GM19438 (cell line): Measurements from ENCODE around the gene CMTM2.
"Not testable (repeated sequence)": the region's sequence is repeated elsewhere in the genome, so short reads cannot be mapped to it uniquely, and the experiment has no call there.

Experiments used
- ATAC-seq: cut with Tn5 transposase; IDR thresholded peaks from one replicate; pipeline ENCODE4 v1.9.1; 2021; ENCODE audit warnings: low read depth; ENCODE audit not compliant: unreplicated experiment

CMTM2 gene

GRCh38 chr16:66627611-66628378 lies 48.5 kb downstream of the CMTM2 start:
- ATAC-seq, result not testable (repeated sequence)

- ATAC-seq, result no peak
Measured at GRCh38 chr16:66629856-66630255, 50.6 kb downstream of the CMTM2 start.

- ATAC-seq, result not testable (repeated sequence)
Measured at GRCh38 chr16:66630561-66631260, 51.4 kb downstream of the CMTM2 start.

GRCh38 chr16:66631558-66631957 lies 52.3 kb downstream of the CMTM2 start:
- ATAC-seq, result not testable (repeated sequence)

- no peak for ATAC-seq
Measured at GRCh38 chr16:66634527-66635196, 55.4 kb downstream of the CMTM2 start.

GRCh38 chr16:66635406-66635805 lies 56.1 kb downstream of the CMTM2 start:
- no peak for ATAC-seq

GRCh38 chr16:66636199-66636598 lies 56.9 kb downstream of the CMTM2 start:
- no peak for ATAC-seq

GRCh38 chr16:66637806-66638205 lies 58.5 kb downstream of the CMTM2 start:
- no peak for ATAC-seq
